ENCODE results near the gene WDR37. TPM values are rescaled to one million over a fixed set of nuclear protein-coding genes. Genes with fewer than 3 reads are reported as not detected.

The WDR37 gene
- total RNA-seq, 1 donor from 2014 or later = 20.8 TPM

GRCh38 chr10:1078668-1079067 is 22.5 kb downstream of the WDR37 start:
- Mint-ChIP-seq H3K9me3 (no peaks in the 10 kb centered on the region), H3K27ac (no peak overlapping the region), H3K36me3 (peaks cover 20% of the 10 kb centered on the region), H3K4me3 (no peak overlapping the region), H3K4me1 (no peaks in the 10 kb centered on the region), H3K27me3 (ENCODE audit: low read depth) (no peaks in the 10 kb centered on the region)
- TF ChIP-seq CTCF (IDR thresholded peaks at IDR 0.05; ENCODE audit: unreplicated experiment) = no peak
- DNase-seq (ENCODE audit: low spot score in 2 of 2, unreplicated experiment in 2 of 2) = no peak

GRCh38 chr10:1083581-1083980 is 27.4 kb downstream of the WDR37 start:
- Mint-ChIP-seq H3K4me1 (no peaks in the 10 kb centered on the region), H3K4me3 (no peak overlapping the region), H3K9me3 (no peaks in the 10 kb centered on the region), H3K27ac (no peak overlapping the region), H3K27me3 (ENCODE audit: low read depth) (no peaks in the 10 kb centered on the region), H3K36me3 (peaks cover 41% of the 10 kb centered on the region)
- DNase-seq (ENCODE audit: low spot score in 2 of 2, unreplicated experiment in 2 of 2) = no peak
- TF ChIP-seq CTCF (IDR thresholded peaks at IDR 0.05; ENCODE audit: unreplicated experiment) = no peak

- H3K36me3 Mint-ChIP-seq = peaks cover 40% of the 10 kb centered on the region
- H3K27ac Mint-ChIP-seq = no peak overlapping the region
- H3K27me3 Mint-ChIP-seq (ENCODE audit: low read depth) = no peaks in the 10 kb centered on the region
- no peak for TF ChIP-seq CTCF (IDR thresholded peaks at IDR 0.05; ENCODE audit: unreplicated experiment)
- no peaks in the 10 kb centered on the region for H3K4me1 Mint-ChIP-seq
- no peaks in the 10 kb centered on the region for H3K9me3 Mint-ChIP-seq
- DNase-seq (ENCODE audit: low spot score in 2 of 2, unreplicated experiment in 2 of 2) = no peak
- H3K4me3 Mint-ChIP-seq = no peak overlapping the region
These were observed 28.1 kb downstream of the WDR37 start for GRCh38 chr10:1084011-1084950.

GRCh38 chr10:1085258-1085657 is 29.1 kb downstream of the WDR37 start:
- no peak overlapping the region for H3K4me3 Mint-ChIP-seq
- DNase-seq (ENCODE audit: low spot score in 2 of 2, unreplicated experiment in 2 of 2) = no peak
- H3K9me3 Mint-ChIP-seq = no peaks in the 10 kb centered on the region
- peaks cover 39% of the 10 kb centered on the region for H3K36me3 Mint-ChIP-seq
- H3K4me1 Mint-ChIP-seq = no peaks in the 10 kb centered on the region
- H3K27me3 Mint-ChIP-seq (ENCODE audit: low read depth) = no peaks in the 10 kb centered on the region
- TF ChIP-seq CTCF (IDR thresholded peaks at IDR 0.05; ENCODE audit: unreplicated experiment) = no peak
- no peak overlapping the region for H3K27ac Mint-ChIP-seq

- Mint-ChIP-seq H3K4me3 (no peak overlapping the region), H3K9me3 (no peaks in the 10 kb centered on the region), H3K4me1 (no peaks in the 10 kb centered on the region), H3K27me3 (ENCODE audit: low read depth) (no peaks in the 10 kb centered on the region), H3K27ac (no peak overlapping the region), H3K36me3 (peaks cover 50% of the 10 kb centered on the region)
- no peak for DNase-seq (ENCODE audit: low spot score in 2 of 2, unreplicated experiment in 2 of 2)
- TF ChIP-seq CTCF (IDR thresholded peaks at IDR 0.05; ENCODE audit: unreplicated experiment) = no peak
These were observed 30.6 kb downstream of the WDR37 start for GRCh38 chr10:1086787-1087186.
